Activated CD4-positive, alpha-beta T cell treated with anti-CD3 and anti-CD28 coated beads, Interleukin-2, amount 10 ng/mL, durations not matched to agents 7 days and 5 days (primary cell): ENCODE data around the gene DUSP6. TPM values are rescaled to one million over a fixed set of nuclear protein-coding genes. Genes with fewer than 3 reads are reported as not detected.

Experiments used
- CTCF ChIA-PET: fragments of 350-600 bp; sonication (Branson Sonifier 250); formaldehyde crosslinking; loops from one replicate; lab custom pipeline; 2021; ENCODE audit warnings: antibody characterized with exemption; lab: Charles Lee
- POLR2A ChIA-PET: fragments of 350-600 bp; sonication (Branson Sonifier 250); formaldehyde crosslinking; loops from one replicate; lab custom pipeline; 2021; ENCODE audit warnings: antibody characterized with exemption; lab: Charles Lee
- DNase-seq: peaks from one replicate; pipeline ENCODE4 v3.0.0-alpha.2; 2020
- H3K27ac Mint-ChIP-seq: one replicate; pipeline ENCODE4 v1.8.0; 2021; ENCODE audit warnings: mild to moderate bottlenecking, moderate library complexity, mixed read lengths
- H3K27me3 Mint-ChIP-seq: one replicate; pipeline ENCODE4 v1.8.0; 2021; ENCODE audit warnings: mixed read lengths
- H3K36me3 Mint-ChIP-seq: one replicate; pipeline ENCODE4 v1.8.0; 2021; ENCODE audit warnings: low read depth, mixed read lengths
- H3K4me1 Mint-ChIP-seq: one replicate; pipeline ENCODE4 v1.8.0; 2021; ENCODE audit warnings: mixed read lengths
- H3K4me3 Mint-ChIP-seq: one replicate; pipeline ENCODE4 v1.8.0; 2021; ENCODE audit warnings: mild to moderate bottlenecking, moderate library complexity, mixed read lengths
- H3K9me3 Mint-ChIP-seq: one replicate; pipeline ENCODE4 v1.8.0; 2021; ENCODE audit warnings: mixed read lengths
- total RNA-seq, 2 experiments: library from RNA; stranded (reverse); gene quantifications; one replicate each; pipeline ENCODE4 v1.2.3, GENCODE V29; 2021

DUSP6 gene
- total RNA-seq, 2 experiments from 2014 or later = 48.2 to 48.5 TPM

DNA sequence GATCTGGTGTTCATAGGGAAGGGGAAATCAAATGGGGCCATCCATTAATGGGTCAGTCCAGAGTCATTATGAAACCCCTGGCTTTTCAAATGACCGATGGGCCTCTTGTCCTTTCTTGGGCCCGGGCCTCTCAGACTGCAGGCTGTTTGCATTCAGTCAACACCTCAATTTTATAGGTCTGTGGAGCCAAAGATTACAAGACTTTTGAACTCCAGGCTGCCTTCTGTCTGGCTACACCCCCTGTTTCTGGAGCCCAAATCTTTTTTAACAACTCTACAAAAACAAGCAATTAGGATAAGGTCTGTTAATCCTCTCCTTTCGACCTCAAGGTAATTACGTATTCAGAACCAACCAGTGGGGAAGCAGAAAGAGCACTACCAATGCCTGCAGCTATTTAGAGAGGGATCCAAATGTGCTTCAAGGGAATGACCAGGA is 35.6 kb downstream of the DUSP6 start:
- Mint-ChIP-seq H3K4me3 (no peak overlapping the region), H3K36me3 (no peaks in the 10 kb centered on the region), H3K4me1 (peaks cover 9% of the 10 kb centered on the region), H3K27me3 (no peaks in the 10 kb centered on the region), H3K9me3 (peaks cover 3% of the 10 kb centered on the region), H3K27ac (no peak overlapping the region)
- DNase-seq = no peak
- ChIA-PET CTCF (interaction anchor here (1.2 kb wide), 1 partner anchor 91 kb away, joined by 3 read pairs; no protein-coding TSS in a partner anchor), POLR2A (no interaction called here)

DNA sequence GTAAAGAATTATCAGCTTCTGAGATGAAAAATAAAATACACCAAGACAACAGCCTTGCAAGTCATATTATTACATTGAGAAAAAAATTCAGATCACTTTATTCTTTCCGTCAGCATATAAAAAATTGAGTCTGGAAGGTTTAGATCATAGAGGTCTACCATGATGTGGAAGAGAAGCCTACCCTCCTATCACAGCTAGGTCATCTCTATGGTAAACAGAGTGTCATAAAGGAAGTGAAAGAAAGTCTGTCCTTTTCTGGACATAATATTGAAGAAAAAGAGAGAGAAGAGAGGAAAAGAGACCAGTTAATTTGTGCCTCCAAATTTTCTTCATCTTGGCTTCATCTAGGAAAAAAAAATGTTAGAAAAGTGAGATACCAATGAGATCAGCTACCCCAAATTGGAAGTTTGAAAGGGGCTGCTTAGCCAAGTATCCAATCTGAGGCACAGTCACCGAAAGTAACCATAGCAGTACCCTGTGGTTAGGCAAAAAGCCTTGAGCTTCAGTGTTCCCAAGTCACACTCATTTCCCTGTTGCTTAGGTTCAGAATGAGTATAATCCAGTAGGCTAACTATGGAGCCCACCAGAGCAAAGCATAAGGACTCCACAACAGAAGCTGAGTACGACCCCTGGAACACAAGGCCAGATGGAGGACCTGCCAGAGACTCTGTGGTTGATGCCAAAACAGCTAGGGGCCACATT is 38.1 kb downstream of the DUSP6 start:
- CTCF ChIA-PET = interaction anchor here (1.2 to 2.4 kb wide), 7 partner anchors 9 to 85 kb away, joined by 3 to 7 read pairs (median 4); no protein-coding TSS in a partner anchor
- POLR2A ChIA-PET = no interaction called here
- Mint-ChIP-seq H3K27me3 (no peaks in the 10 kb centered on the region), H3K9me3 (peaks cover 3% of the 10 kb centered on the region), H3K4me1 (peaks cover 19% of the 10 kb centered on the region), H3K27ac (no peak overlapping the region), H3K4me3 (no peak overlapping the region), H3K36me3 (no peaks in the 10 kb centered on the region)
- DNase-seq = no peak

DNA sequence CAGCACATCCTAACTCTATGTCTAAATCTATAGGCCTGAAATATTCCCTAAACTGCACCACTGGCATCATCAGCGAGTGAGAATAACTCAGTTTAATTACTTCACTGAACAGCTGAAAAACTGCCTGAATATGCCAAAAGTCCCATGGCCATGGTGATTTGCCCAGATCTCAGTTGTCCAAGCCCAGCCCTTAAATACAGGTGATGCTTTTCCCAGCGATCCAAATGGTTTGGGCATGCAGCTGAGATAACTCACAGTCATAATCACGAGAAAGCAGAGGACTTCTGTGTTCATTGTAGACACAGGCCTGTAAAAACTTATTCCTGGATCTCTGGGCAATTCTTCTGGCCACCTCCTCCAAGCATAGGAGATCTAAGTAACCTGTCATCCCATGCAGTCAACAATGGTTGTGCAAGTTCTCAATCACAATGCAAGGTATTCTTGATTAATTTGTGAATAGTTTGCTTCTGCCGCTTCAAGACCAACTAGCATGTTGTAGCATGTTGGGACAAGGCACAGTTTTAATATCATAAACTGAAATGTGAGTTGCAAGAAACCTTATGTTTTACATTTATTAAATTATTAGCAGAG is 40.5 kb downstream of the DUSP6 start:
- ChIA-PET POLR2A (no interaction called here), CTCF (interaction anchor here (1.0 kb wide), 1 partner anchor 49 kb away, joined by 3 read pairs; no protein-coding TSS in a partner anchor)
- no peak for DNase-seq
- peaks cover 41% of the 10 kb centered on the region for H3K4me1 Mint-ChIP-seq
- H3K4me3 Mint-ChIP-seq = no peak overlapping the region
- no peaks in the 10 kb centered on the region for H3K36me3 Mint-ChIP-seq
- H3K27me3 Mint-ChIP-seq = no peaks in the 10 kb centered on the region
- H3K27ac Mint-ChIP-seq = no peak overlapping the region
- peaks cover 7% of the 10 kb centered on the region for H3K9me3 Mint-ChIP-seq

DNA sequence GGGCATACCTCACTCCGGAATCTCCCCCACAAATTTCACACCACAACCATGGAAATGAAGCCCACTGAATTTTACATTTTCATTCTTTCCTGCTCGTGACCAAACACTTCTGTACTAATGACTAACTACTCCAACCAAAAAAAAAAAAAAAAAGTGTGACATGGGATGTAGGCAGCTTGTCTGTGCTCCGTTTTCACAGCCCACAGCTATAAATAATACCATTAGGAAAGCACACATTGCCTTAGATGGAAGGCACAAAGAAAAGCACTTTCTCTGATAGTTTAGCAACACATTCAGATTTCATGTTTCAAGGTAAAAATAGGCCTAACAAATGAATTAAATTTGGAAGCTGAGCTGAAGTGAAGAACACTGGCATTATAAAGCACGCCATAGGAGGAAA is 42.5 kb downstream of the DUSP6 start:
- Mint-ChIP-seq H3K4me3 (no peak overlapping the region), H3K27ac (no peak overlapping the region), H3K27me3 (no peaks in the 10 kb centered on the region), H3K4me1 (peaks cover 41% of the 10 kb centered on the region), H3K36me3 (no peaks in the 10 kb centered on the region), H3K9me3 (peaks cover 9% of the 10 kb centered on the region)
- ChIA-PET CTCF (no interaction called here), POLR2A (no interaction called here)
- no peak for DNase-seq

DNA sequence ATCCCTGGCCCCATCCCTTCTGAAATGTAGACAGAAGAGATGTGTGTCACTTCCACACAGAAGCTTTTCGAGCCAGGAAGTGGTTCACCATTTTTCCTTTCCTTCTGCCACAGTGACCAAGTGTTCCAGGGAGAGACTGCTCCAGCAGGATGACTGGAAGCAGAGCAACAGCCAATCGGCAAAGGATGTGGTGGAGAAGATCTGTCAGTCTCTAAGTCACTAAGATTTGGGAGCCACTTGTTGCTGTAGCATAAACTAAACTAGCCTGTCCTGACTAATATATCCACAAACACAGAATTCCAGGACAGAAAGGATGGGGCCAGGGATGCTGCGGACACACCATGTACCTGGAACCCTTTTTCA is 42.9 kb downstream of the DUSP6 start:
- ChIA-PET POLR2A (no interaction called here), CTCF (no interaction called here)
- Mint-ChIP-seq H3K36me3 (no peaks in the 10 kb centered on the region), H3K4me1 (peaks cover 41% of the 10 kb centered on the region), H3K4me3 (no peak overlapping the region), H3K9me3 (peaks cover 13% of the 10 kb centered on the region), H3K27ac (no peak overlapping the region), H3K27me3 (no peaks in the 10 kb centered on the region)
- no peak for DNase-seq

DNA sequence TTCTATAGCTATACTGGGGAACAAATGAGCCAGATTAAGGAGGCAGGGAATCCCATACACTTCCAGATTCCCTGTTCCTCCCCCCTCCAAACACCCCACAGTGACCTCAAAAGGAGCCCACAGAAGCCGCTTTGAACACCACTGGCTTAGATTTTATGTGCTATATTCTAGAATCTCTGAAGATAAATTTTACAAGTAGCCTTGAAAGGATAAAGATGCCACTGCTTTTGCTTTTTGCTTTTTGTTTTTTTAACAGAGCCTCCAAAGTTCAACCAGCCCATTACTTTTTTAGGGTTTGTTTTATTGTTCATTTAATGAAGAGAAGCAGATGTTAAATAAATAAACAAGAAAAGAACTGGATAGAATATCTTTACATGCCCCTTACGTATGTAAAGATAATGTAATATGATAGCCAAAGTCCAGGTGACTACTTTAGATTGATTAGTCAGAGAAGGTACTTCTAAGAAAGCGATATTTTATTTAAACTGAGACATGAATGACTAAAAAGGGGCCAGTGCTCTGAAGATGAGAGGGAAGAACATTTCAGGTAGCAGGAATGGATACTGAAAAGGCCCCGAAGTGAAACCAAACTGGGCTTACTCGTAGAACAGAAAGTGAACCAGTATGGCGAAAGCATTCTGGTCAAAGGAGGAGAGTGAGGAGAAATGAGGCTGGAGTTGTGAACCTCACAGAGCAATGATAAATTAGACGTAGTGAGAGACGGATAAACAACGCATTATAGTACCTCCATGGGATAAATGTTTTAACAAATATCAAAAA is 44.6 kb downstream of the DUSP6 start:
- Mint-ChIP-seq H3K4me3 (no peak overlapping the region), H3K9me3 (peaks cover 13% of the 10 kb centered on the region), H3K36me3 (no peaks in the 10 kb centered on the region), H3K27me3 (no peaks in the 10 kb centered on the region), H3K4me1 (peaks cover 37% of the 10 kb centered on the region), H3K27ac (no peak overlapping the region)
- ChIA-PET POLR2A (no interaction called here), CTCF (no interaction called here)
- no peak for DNase-seq

DNA sequence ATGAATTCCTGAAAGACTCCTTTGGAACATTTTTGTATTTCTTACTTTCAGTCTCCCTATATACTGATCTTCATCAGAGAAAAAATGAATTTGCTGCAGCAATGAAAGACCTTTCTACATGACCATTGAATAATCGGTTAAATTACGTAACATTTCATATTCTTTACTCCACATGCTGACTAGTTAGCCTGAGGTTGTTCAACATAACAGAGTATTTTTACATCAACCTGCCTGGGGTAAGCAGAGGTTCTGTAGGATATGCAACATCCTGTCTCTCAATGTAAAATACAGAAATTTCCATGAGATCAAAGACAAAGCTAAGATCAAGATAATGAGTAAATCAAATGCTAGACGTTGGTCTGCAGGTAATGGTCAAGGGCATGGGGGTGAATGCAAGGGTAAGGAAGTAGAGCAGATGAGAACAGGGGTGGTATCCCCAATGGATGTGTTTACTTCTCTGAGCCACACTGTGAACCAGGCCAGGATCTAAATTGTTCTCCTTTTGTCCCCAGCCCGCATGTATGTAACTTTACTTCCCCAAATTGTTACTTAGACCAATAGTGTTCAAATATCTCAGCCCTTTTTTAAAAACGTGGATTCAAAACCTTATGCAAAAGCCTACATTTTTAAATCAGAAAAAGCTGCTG is 45.4 kb downstream of the DUSP6 start:
- DNase-seq = no peak

DNA sequence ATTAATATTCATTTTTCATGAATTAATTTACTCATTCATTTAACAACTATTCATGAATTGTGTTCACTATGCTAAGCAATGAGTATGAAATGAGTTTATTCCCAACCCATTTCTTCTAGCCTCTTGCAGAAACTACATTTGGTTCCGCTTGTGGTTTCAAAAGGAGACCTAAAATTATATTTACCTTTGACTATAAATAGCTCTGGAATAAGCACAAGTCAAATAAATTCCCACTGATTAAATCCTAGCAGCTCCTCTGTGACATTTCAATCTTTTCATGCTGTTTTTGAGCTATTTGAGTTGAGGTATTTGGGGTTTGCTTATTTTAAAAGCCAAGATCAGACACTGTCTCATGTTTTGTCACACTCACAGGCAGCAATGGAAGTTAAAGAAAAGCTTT is 46.9 kb downstream of the DUSP6 start:
- no peak overlapping the region for H3K27ac Mint-ChIP-seq
- H3K27me3 Mint-ChIP-seq = no peaks in the 10 kb centered on the region
- peaks cover 37% of the 10 kb centered on the region for H3K4me1 Mint-ChIP-seq
- no peak overlapping the region for H3K4me3 Mint-ChIP-seq
- no peaks in the 10 kb centered on the region for H3K36me3 Mint-ChIP-seq
- CTCF ChIA-PET = interaction anchor here (1.3 to 1.6 kb wide), 3 partner anchors 9 to 60 kb away, joined by 3 to 4 read pairs (median 4); no protein-coding TSS in a partner anchor
- H3K9me3 Mint-ChIP-seq = peaks cover 13% of the 10 kb centered on the region
- POLR2A ChIA-PET = no interaction called here
- no peak for DNase-seq

More for the DNA sequence above, 45.4 kb downstream of the DUSP6 start:
- H3K27ac Mint-ChIP-seq = no peak overlapping the region
- H3K4me3 Mint-ChIP-seq = no peak overlapping the region
- peaks cover 37% of the 10 kb centered on the region for H3K4me1 Mint-ChIP-seq
- H3K36me3 Mint-ChIP-seq = no peaks in the 10 kb centered on the region
- peaks cover 13% of the 10 kb centered on the region for H3K9me3 Mint-ChIP-seq
- no peaks in the 10 kb centered on the region for H3K27me3 Mint-ChIP-seq
- POLR2A ChIA-PET = no interaction called here
- CTCF ChIA-PET = interaction anchor here (1.0 kb wide), 1 partner anchor 45 kb away, joined by 4 read pairs; the partner anchor contains the start of gene DUSP6

DNA sequence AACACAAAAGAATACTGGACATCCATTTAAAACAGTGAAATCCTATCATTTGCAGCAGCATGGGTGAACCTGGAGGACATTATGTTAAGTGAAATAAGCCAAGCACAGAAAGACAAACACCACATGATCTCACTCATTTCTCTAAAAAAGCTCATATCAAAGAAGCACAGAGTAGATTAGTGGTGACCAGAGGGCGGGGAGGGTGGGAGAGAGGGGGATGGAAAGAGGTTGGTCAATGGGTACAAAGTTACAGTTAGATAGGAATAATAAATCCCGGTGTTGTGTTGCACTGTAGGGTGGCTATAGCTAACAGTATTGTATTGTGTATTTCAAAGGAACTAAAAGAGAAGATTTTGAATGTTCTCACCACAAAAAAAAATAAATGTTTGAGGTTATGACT is 52.4 kb downstream of the DUSP6 start:
- H3K4me3 Mint-ChIP-seq = no peak overlapping the region
- H3K27ac Mint-ChIP-seq = no peak overlapping the region
- ChIA-PET CTCF (no interaction called here), POLR2A (no interaction called here)
- DNase-seq = no peak
- H3K36me3 Mint-ChIP-seq = peaks cover 2% of the 10 kb centered on the region
- H3K9me3 Mint-ChIP-seq = peaks cover 6% of the 10 kb centered on the region
- peaks cover 2% of the 10 kb centered on the region for H3K27me3 Mint-ChIP-seq
- H3K4me1 Mint-ChIP-seq = no peaks in the 10 kb centered on the region

DNA sequence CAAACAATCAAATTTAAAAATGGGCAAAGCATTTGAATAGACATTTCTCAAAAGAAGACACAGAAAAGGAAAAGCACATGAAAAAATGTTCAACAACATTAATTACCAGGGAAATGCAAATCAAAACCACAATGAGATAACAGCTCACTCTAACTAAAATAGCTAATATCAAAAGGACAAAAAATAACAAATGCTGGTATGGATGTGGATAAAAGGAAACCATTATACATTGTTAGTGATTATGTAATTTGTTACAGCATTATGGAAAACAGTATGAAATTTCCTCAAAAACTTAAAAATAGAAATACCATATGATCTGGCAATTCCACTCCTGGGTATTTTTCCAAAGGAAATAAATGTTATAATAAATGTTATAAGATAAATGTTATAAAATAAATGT is 52.9 kb downstream of the DUSP6 start:
- POLR2A ChIA-PET = no interaction called here
- Mint-ChIP-seq H3K4me3 (no peak overlapping the region), H3K4me1 (no peaks in the 10 kb centered on the region), H3K27ac (no peak overlapping the region), H3K9me3 (peaks cover 2% of the 10 kb centered on the region), H3K27me3 (peaks cover 2% of the 10 kb centered on the region), H3K36me3 (peaks cover 2% of the 10 kb centered on the region)
- CTCF ChIA-PET = no interaction called here
- DNase-seq = no peak
